H1 (cell line): ENCODE measurements around the gene BEND4. TPM values are rescaled to one million over a fixed set of nuclear protein-coding genes. Genes with fewer than 3 reads are reported as not detected.

Experiments used
- BRCA1 ChIP-seq: IDR thresholded peaks from 2 replicates; pipeline ENCODE4 v1.6.1; 2012; ENCODE audit warnings: low read depth, low read length, improper control_type of control experiment
- CHD7 ChIP-seq: fragments of 300-600 bp; sonication (generic); IDR thresholded peaks from 2 replicates; pipeline ENCODE4 v1.7.1; 2012; ENCODE audit warnings: low read length, moderate library complexity, mild to moderate bottlenecking, inconsistent platforms; ENCODE audit not compliant: insufficient replicate concordance
- EGR1 ChIP-seq: IDR thresholded peaks from 2 replicates; pipeline ENCODE4 v1.6.1; 2011; ENCODE audit warnings: low read depth, low read length, borderline replicate concordance
- JUN ChIP-seq: IDR thresholded peaks from 2 replicates; pipeline ENCODE4 v1.6.1; 2011; ENCODE audit warnings: low read depth, mild to moderate bottlenecking, improper control_type of control experiment, low read length
- JUND ChIP-seq: IDR thresholded peaks from 2 replicates; pipeline ENCODE4 v1.6.1; 2011; ENCODE audit warnings: mild to moderate bottlenecking, improper control_type of control experiment, low read length
- KDM4A ChIP-seq: IDR thresholded peaks from one replicate; pipeline ENCODE4 v1.7.1; 2012; ENCODE audit warnings: low read depth, mild to moderate bottlenecking, moderate library complexity, low read length, inconsistent platforms; ENCODE audit not compliant: severe bottlenecking
- RNF2 ChIP-seq: fragments of 200-900, 300-1000 bp; sonication (generic); IDR thresholded peaks from 2 replicates; pipeline ENCODE4 v1.7.1; 2016; ENCODE audit warnings: borderline replicate concordance, low read depth, mild to moderate bottlenecking, antibody characterized with exemption, low read length; ENCODE audit not compliant: poor library complexity, severe bottlenecking; ENCODE audit errors: missing control alignments
- SIRT6 ChIP-seq: IDR thresholded peaks from one replicate; pipeline ENCODE4 v1.7.1; 2012; ENCODE audit warnings: low read length, inconsistent platforms
- SIX5 ChIP-seq: IDR thresholded peaks from 2 replicates; pipeline ENCODE4 v1.6.1; 2011; ENCODE audit warnings: mild to moderate bottlenecking, low read depth, low read length
- SP1 ChIP-seq: IDR thresholded peaks from 2 replicates; pipeline ENCODE4 v1.6.1; 2011; ENCODE audit warnings: low read depth, low read length
- polyA plus RNA-seq, 7 experiments: library from polyadenylated mRNA; depleted of rRNA in 3 of 7; stranded (reverse) in 5 of 7; unstranded in 2 of 7; fragments of >200 nt in 5 of 7; fragments of 200-250 nt in 2 of 7; gene quantifications; 1 replicate in 5 of 7; 2 replicates in 1 of 7; 4 replicates in 1 of 7; pipeline versions ENCODE4 v1.2.1 to v1.2.3, GENCODE V29; 2011 to 2013; ENCODE audit warnings: missing spikeins in 2 of 7, mixed read lengths in 2 of 7
- total RNA-seq: library from RNA; stranded (reverse); fragmentation: NEBNext Ultra II Directional; extraction: Animal tissue kit (Norgen Biotek cat#: 25700); gene quantifications from 2 replicates; pipeline ENCODE4 v1.2.1, GENCODE V29; 2021
- TF ChIP-seq, protein P1 (sequence below): IDR thresholded peaks from 2 replicates; pipeline ENCODE4 v1.6.1; 2011; ENCODE audit warnings: low read length, improper control_type of control experiment

BEND4 gene
- total and polyA plus RNA-seq, 2 of the 8 experiments (the other 6 are each of a cell fraction or from before 2014, with no cell fraction given), result 12.2 to 45.4 TPM

GRCh38 chr4:42142591-42142990 is 9.9 kb downstream of the BEND4 start (continued):
- no peak for TF ChIP-seq CHD7
- TF ChIP-seq SIX5, result no peak
- TF ChIP-seq SP1, result no peak
- TF ChIP-seq BRCA1, result no peak
- TF ChIP-seq EGR1, result no peak
- TF ChIP-seq, protein P1, sequence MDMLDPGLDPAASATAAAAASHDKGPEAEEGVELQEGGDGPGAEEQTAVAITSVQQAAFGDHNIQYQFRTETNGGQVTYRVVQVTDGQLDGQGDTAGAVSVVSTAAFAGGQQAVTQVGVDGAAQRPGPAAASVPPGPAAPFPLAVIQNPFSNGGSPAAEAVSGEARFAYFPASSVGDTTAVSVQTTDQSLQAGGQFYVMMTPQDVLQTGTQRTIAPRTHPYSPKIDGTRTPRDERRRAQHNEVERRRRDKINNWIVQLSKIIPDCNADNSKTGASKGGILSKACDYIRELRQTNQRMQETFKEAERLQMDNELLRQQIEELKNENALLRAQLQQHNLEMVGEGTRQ, result no peak
- no peak for TF ChIP-seq KDM4A
- no peak for TF ChIP-seq RNF2
- TF ChIP-seq JUN, result no peak
- no peak for TF ChIP-seq JUND
- no peak for TF ChIP-seq SIRT6
